ENCODE results near the gene DCP1B.

DCP1B gene

GRCh38 chr12:1913377-1914113 lies 90.7 kb downstream of the DCP1B start:
- TF ChIP-seq CTCF (conservative IDR thresholded peaks at IDR 0.05; ENCODE audit: control insufficient read depth, insufficient read depth, low read depth, low read length): no peak
- no peak for DNase-seq (ENCODE audit: low read depth)
- H3K4me3 ChIP-seq (ENCODE audit: control insufficient read depth, low read depth, low read length): no peak overlapping the region

- DNase-seq (ENCODE audit: low read depth): no peak
- no peak for TF ChIP-seq CTCF (conservative IDR thresholded peaks at IDR 0.05; ENCODE audit: control insufficient read depth, insufficient read depth, low read depth, low read length)
- H3K4me3 ChIP-seq (ENCODE audit: control insufficient read depth, low read depth, low read length): no peak overlapping the region
These were observed 91.5 kb downstream of the DCP1B start for GRCh38 chr12:1912580-1913376.

GRCh38 chr12:1911598-1912575 lies 92.4 kb downstream of the DCP1B start:
- no peak overlapping the region for H3K4me3 ChIP-seq (ENCODE audit: control insufficient read depth, low read depth, low read length)
- no peak for DNase-seq (ENCODE audit: low read depth)
- no peak for TF ChIP-seq CTCF (conservative IDR thresholded peaks at IDR 0.05; ENCODE audit: control insufficient read depth, insufficient read depth, low read depth, low read length)

- no peak for TF ChIP-seq CTCF (conservative IDR thresholded peaks at IDR 0.05; ENCODE audit: control insufficient read depth, insufficient read depth, low read depth, low read length)
- no peak for DNase-seq (ENCODE audit: low read depth)
- H3K4me3 ChIP-seq (ENCODE audit: control insufficient read depth, low read depth, low read length): no peak overlapping the region
These were observed 93.8 kb downstream of the DCP1B start for GRCh38 chr12:1910468-1910867.

- no peak for DNase-seq (ENCODE audit: low read depth)
- H3K4me3 ChIP-seq (ENCODE audit: control insufficient read depth, low read depth, low read length): no peak overlapping the region
- TF ChIP-seq CTCF (conservative IDR thresholded peaks at IDR 0.05; ENCODE audit: control insufficient read depth, insufficient read depth, low read depth, low read length): no peak
These were observed 95.5 kb downstream of the DCP1B start for GRCh38 chr12:1908758-1909157.

Measured in fibroblast of mammary gland (primary cell).